HEK293T (cell line): Measurements from ENCODE around the gene HYPK.

Experiments
- ARNT ChIP-seq: fragments of 450-650 bp; IDR thresholded peaks from 2 replicates; pipeline ENCODE4 v1.6.1; 2017; ENCODE audit warnings: mild to moderate bottlenecking
- BHLHE40 ChIP-seq: fragments of 450-650 bp; IDR thresholded peaks from 2 replicates; pipeline ENCODE4 v1.6.1; 2016; ENCODE audit warnings: mild to moderate bottlenecking, moderate library complexity, borderline replicate concordance
- ELF4 ChIP-seq: fragments of 450-650 bp; IDR thresholded peaks from 2 replicates; pipeline ENCODE4 v1.6.1; 2017; ENCODE audit warnings: antibody characterized with exemption
- FOXA1 ChIP-seq: fragments of 450-650 bp; IDR thresholded peaks from 2 replicates; pipeline ENCODE4 v1.6.1; 2016; ENCODE audit warnings: mild to moderate bottlenecking
- FOXM1 ChIP-seq: fragments of 450-650 bp; IDR thresholded peaks from 2 replicates; pipeline ENCODE4 v1.6.1; 2017; ENCODE audit warnings: mild to moderate bottlenecking, borderline replicate concordance
- HDGF ChIP-seq: fragments of 450-650 bp; IDR thresholded peaks from 2 replicates; pipeline ENCODE4 v1.6.1; 2017; ENCODE audit warnings: antibody characterized with exemption, borderline replicate concordance
- L3MBTL2 ChIP-seq: fragments of 450-650 bp; conservative IDR thresholded peaks from 2 replicates; pipeline ENCODE4 v1.6.1; 2016; ENCODE audit warnings: mild to moderate bottlenecking
- LEF1 ChIP-seq: fragments of 450-650 bp; IDR thresholded peaks from 2 replicates; pipeline ENCODE4 v1.6.1; 2017; ENCODE audit warnings: mild to moderate bottlenecking, borderline replicate concordance
- NFRKB ChIP-seq: fragments of 450-650 bp; IDR thresholded peaks from 2 replicates; pipeline ENCODE4 v1.6.1; 2016; ENCODE audit warnings: mild to moderate bottlenecking, moderate library complexity
- SP1 ChIP-seq: fragments of 450-650 bp; IDR thresholded peaks from 2 replicates; pipeline ENCODE4 v1.6.1; 2017
- SUZ12 ChIP-seq: fragments of 450-650 bp; IDR thresholded peaks from 2 replicates; pipeline ENCODE4 v1.6.1; 2016; ENCODE audit warnings: mild to moderate bottlenecking
- TARDBP ChIP-seq: fragments of 450-650 bp; IDR thresholded peaks from 2 replicates; pipeline ENCODE4 v1.6.1; 2016
- ZNF384 ChIP-seq: fragments of 450-650 bp; IDR thresholded peaks from 2 replicates; pipeline ENCODE4 v1.6.1; 2016
- TF ChIP-seq, protein P1 (sequence below): fragments of 450-650 bp; IDR thresholded peaks from 2 replicates; pipeline ENCODE4 v1.6.1; 2016

GRCh38 chr15:43796566-43796965 lies 3.8 kb upstream of the HYPK start:
- TF ChIP-seq TARDBP (no peak), SP1 (no peak), BHLHE40 (no peak), ARNT (no peak), FOXM1 (no peak), SUZ12 (no peak), HDGF (no peak), FOXA1 (no peak), ELF4 (no peak), ZNF384 (no peak), NFRKB (no peak), L3MBTL2 (no peak), LEF1 (no peak)
- TF ChIP-seq, protein P1, sequence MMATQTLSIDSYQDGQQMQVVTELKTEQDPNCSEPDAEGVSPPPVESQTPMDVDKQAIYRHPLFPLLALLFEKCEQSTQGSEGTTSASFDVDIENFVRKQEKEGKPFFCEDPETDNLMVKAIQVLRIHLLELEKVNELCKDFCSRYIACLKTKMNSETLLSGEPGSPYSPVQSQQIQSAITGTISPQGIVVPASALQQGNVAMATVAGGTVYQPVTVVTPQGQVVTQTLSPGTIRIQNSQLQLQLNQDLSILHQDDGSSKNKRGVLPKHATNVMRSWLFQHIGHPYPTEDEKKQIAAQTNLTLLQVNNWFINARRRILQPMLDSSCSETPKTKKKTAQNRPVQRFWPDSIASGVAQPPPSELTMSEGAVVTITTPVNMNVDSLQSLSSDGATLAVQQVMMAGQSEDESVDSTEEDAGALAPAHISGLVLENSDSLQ, result no peak
